WTC11 (cell line): ENCODE results near the gene NHLRC2.

Source experiments
- ATF3 ChIP-seq: sonication (generic); formaldehyde crosslinking; conservative IDR thresholded peaks from 2 replicates; pipeline ENCODE4 v1.8.1; 2022; ENCODE audit warnings: mild to moderate bottlenecking, missing genetic modification reagents
- CTCF ChIP-seq: fragments of 200-600 bp; IDR thresholded peaks from 2 replicates; pipeline ENCODE4 v1.8.0; 2022; ENCODE audit warnings: antibody characterized with exemption
- ELF4 ChIP-seq: sonication (generic); formaldehyde crosslinking; IDR thresholded peaks from 2 replicates; pipeline ENCODE4 v1.8.1; 2022; ENCODE audit warnings: low read depth, mild to moderate bottlenecking, moderate library complexity, missing genetic modification reagents
- HMGXB4 ChIP-seq: sonication (generic); formaldehyde crosslinking; IDR thresholded peaks from 2 replicates; pipeline ENCODE4 v1.8.1; 2023; ENCODE audit warnings: mild to moderate bottlenecking, moderate library complexity, missing genetic modification reagents
- NR1H2 ChIP-seq: sonication (generic); formaldehyde crosslinking; IDR thresholded peaks from 2 replicates; pipeline ENCODE4 v1.9.0; 2021; ENCODE audit warnings: mild to moderate bottlenecking, moderate library complexity, missing genetic modification reagents
- OVOL2 ChIP-seq: fragments of 250-450 bp; sonication (Bioruptor Pico); IDR thresholded peaks from 2 replicates; pipeline ENCODE4 v1.9.0; 2021; ENCODE audit warnings: mild to moderate bottlenecking, borderline replicate concordance
- STAT6 ChIP-seq: sonication (generic); formaldehyde crosslinking; conservative IDR thresholded peaks from 2 replicates; pipeline ENCODE4 v1.8.1; 2023; ENCODE audit warnings: mild to moderate bottlenecking, low read depth, missing genetic modification reagents, moderate library complexity
- ZBTB43 ChIP-seq: sonication (generic); formaldehyde crosslinking; IDR thresholded peaks from 2 replicates; pipeline ENCODE4 v1.8.1; 2023; ENCODE audit warnings: mild to moderate bottlenecking, missing genetic modification reagents
- ZNF416 ChIP-seq: fragments of 250-450 bp; sonication (Bioruptor Pico); IDR thresholded peaks from 2 replicates; pipeline ENCODE4 v1.9.0; 2021; ENCODE audit warnings: mild to moderate bottlenecking, inconsistent platforms
- ZNF671 ChIP-seq: fragments of 250-450 bp; sonication (Bioruptor Pico); IDR thresholded peaks from 2 replicates; pipeline ENCODE4 v1.8.0; 2021; ENCODE audit warnings: mild to moderate bottlenecking

GRCh38 chr10:113911839-113912238 lies 57.4 kb downstream of the NHLRC2 start:
- TF ChIP-seq CTCF (no peak), ZNF671 (CRISPR knock-in tag) (no peak), STAT6 (no peak), ZBTB43 (no peak), ZNF416 (CRISPR knock-in tag) (no peak), OVOL2 (CRISPR knock-in tag) (no peak), NR1H2 (CRISPR knock-in tag) (no peak), HMGXB4 (CRISPR knock-in tag) (no peak), ELF4 (no peak), ATF3 (CRISPR knock-in tag) (no peak)
